Fibroblast of skin of left quadriceps (primary cell): ENCODE data around the gene CADM2.
"Not testable (repeated sequence)": the region's sequence is repeated elsewhere in the genome, so short reads cannot be mapped to it uniquely, and the experiment has no call there.

Experiments
- DNase-seq, 2 experiments: peaks; one replicate each; pipeline ENCODE4 v3.0.0-alpha.2; 2013; ENCODE audit warnings: low read depth in 2 of 2

CADM2 gene

GRCh38 chr3:85950435-85950834 is 991.6 kb downstream of the CADM2 start:
- DNase-seq = no peak

- no peak for DNase-seq
Measured at GRCh38 chr3:85960793-85961192, 1002.0 kb downstream of the CADM2 start.

- no peak for DNase-seq
Measured at GRCh38 chr3:85977615-85978338, 1019.0 kb downstream of the CADM2 start.

- DNase-seq = no peak
Measured at GRCh38 chr3:85979034-85979433, 1020.2 kb downstream of the CADM2 start.

GRCh38 chr3:85989581-85989980 is 1030.8 kb downstream of the CADM2 start:
- DNase-seq = not testable (repeated sequence)

GRCh38 chr3:86029590-86029989 is 1070.8 kb downstream of the CADM2 start:
- no peak for DNase-seq

GRCh38 chr3:86037916-86038315 is 1079.1 kb downstream of the CADM2 start:
- no peak for DNase-seq

- no peak for DNase-seq
Measured at GRCh38 chr3:86046436-86047136, 1087.8 kb downstream of the CADM2 start.

GRCh38 chr3:86047161-86047560 is 1088.4 kb downstream of the CADM2 start:
- DNase-seq = no peak

GRCh38 chr3:86051058-86051457 is 1092.3 kb downstream of the CADM2 start:
- no peak for DNase-seq

- DNase-seq = no peak
Measured at GRCh38 chr3:86056032-86056431, 1097.2 kb downstream of the CADM2 start.

- no peak for DNase-seq
Measured at GRCh38 chr3:86056962-86057361, 1098.2 kb downstream of the CADM2 start.

- no peak for DNase-seq
Measured at GRCh38 chr3:86073799-86074198, 1115.0 kb downstream of the CADM2 start.

GRCh38 chr3:86087160-86087871 is 1128.5 kb downstream of the CADM2 start:
- no peak for DNase-seq

- no peak for DNase-seq
Measured at GRCh38 chr3:86104154-86104553, 1145.4 kb downstream of the CADM2 start.

- no peak for DNase-seq
Measured at GRCh38 chr3:86109434-86109833, 1150.6 kb downstream of the CADM2 start.
